GM08714 (cell line): Measurements from ENCODE around the gene LINC01488.

Experiments used
- H3K4me3 ChIP-seq: fragments of 200-500 bp; sonication (Bioruptor generic); 2 replicates; pipeline ENCODE4 v1.5.1; 2014; ENCODE audit warnings: mild to moderate bottlenecking, low read length, inconsistent platforms
- ZNF274 ChIP-seq: IDR thresholded peaks from 2 replicates; pipeline ENCODE4 v1.6.1; 2012; ENCODE audit warnings: mild to moderate bottlenecking, low read depth, low read length

LINC01488 gene

DNA sequence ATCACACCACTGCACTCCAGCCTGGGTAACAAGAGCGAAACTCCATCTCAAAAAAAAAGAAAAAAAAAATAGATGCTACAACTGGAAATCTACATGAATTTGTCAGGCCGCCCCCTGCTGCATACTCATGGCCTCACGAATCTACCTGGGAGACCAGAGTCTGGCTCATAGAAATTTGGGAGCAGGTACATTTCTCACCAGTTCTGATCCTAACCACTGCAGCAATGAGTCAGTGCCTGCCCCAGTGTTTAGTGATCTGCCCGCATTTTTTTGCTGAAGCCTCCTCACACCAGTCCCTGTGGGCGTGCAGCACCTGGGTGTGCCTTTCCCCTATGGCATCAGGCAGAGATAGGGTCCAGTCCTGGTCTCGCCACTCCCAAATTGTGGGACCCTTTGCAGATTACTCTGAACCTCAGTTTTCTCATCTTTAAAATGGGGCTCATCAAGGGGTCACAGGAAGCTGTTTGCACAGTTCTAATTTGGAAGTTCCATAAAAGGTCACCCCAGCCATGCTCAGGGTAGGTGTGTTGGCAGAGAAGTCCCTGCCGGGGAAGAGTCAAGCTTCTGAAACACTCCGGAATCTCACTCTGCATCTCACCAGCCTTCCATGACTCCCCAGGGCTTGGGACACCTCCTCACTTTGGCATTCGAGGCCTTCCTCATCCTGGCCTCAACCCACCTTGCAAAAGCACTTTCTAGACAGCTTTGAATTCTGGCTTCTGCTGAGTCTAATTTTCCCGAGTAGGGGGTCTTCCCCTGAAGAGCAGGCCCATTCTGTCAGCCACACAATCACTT lies 39.3 kb upstream of the LINC01488 start:
- no peak overlapping the region for H3K4me3 ChIP-seq
- TF ChIP-seq ZNF274 = no peak

DNA sequence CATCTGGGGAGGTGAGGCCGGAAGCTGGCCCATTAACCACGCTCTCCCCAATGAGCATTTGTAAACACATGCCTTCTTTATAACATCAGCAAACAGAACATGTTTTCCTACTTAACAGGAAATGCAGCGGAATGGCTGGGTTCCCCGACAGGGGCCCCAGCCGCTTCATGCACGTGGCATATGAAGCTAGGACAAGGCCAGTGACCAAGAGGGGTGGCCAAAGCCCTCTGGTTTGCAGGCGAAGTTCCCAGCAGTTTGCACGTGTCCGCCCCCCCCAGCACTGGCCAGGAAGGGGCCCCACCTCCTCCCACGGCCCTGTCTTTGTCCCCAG lies 38.7 kb upstream of the LINC01488 start:
- H3K4me3 ChIP-seq = no peak overlapping the region
- no peak for TF ChIP-seq ZNF274

DNA sequence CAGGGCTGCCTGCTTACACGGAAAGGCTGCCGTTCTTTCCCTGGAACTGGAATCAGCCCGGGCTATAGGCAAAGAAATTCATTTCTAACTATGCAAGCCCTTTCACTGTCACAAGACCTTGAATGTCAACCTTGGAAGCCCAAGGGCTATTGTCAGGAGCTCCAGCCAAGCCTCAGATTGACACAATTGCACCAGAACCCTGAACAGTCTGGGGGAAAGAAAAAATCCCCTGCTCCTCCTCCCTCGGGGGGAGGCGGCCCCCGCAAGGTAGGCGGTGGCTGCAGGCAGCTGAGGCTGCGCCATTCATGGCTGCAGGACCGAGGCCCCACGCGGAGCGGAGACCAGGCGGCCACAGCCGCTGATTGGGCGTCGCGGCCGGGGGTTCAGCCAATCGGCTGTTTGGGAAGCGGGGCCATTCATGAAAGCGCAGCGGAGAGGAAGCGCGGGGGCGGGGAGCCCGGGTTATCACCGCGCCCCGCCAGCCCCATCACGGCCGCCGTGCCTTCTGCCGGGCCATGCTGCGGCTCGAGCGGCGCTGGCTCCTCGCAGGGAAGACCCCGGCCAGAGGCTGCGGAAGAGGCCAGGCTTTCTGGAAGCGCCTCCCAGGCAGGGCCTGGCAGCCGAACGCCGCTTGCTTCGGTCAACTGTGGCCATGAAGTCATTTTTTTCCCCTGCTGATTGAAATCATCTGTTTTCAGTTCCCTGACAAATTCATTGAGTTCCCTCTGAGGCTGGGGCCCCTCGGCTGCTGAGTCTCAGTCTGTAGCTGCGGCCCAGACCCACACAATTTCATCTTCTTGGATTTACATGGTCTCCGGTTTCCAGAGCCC lies 38.1 kb upstream of the LINC01488 start:
- no peak for TF ChIP-seq ZNF274
- H3K4me3 ChIP-seq = no peak overlapping the region; the same call in 1 of the 2 replicates

DNA sequence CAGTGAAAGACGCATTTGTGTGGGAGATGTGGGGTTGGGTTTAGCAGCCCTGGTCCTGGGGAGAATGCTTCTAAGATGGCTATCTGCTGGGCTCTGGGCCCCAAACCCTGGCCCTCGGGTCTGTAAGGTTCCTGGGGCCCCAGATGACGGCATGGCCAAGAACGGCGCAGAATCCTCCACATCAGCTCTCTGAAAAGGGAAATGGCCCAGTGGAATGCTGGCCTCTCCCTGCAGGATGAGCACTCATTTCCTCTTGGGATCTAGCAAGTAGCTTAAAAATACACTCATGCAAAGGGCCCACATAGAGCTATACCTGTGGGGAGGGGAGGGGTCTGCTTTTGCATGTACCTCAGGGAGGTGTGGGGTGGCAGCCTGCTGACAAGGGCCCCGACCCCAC lies 37.5 kb upstream of the LINC01488 start:
- H3K4me3 ChIP-seq = no peak overlapping the region

DNA sequence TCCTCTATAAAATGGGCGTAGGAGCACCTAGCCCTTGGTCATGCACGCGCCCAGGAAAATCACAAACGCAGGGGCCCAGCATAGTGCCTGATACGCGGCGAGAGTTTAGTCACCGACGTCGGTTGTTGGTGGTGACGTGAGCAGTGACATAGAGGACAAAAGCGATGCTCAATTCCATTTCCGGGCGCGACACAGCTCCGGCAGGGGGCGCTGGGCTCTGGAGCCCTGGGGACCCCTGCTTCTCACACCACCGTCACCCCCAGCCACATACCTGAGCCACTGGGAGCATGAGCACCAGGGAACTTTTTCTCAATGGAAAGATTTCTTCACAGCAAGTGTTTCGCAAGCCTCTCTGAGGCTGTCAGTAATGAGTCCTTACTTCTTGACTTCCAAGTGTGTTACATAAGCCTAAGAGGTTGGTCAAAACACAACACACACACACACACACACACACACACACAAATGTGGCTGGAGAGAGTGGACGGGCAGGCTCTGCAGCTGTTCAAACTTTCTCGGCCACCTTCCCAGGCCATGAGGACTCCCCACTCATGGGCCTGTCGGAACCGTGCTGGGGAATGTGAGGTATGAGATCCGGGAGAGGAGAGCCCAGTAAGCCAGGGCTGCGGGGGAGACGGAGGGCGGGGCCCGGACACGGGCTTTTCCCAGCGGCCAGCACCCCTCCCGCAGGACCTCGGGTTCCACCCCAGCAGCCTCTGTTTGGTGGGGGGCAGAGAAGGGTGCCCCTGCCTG lies 36.9 kb upstream of the LINC01488 start:
- no peak overlapping the region for H3K4me3 ChIP-seq
- TF ChIP-seq ZNF274 = no peak

More for the DNA sequence above, 37.5 kb upstream of the LINC01488 start:
- TF ChIP-seq ZNF274 = no peak

DNA sequence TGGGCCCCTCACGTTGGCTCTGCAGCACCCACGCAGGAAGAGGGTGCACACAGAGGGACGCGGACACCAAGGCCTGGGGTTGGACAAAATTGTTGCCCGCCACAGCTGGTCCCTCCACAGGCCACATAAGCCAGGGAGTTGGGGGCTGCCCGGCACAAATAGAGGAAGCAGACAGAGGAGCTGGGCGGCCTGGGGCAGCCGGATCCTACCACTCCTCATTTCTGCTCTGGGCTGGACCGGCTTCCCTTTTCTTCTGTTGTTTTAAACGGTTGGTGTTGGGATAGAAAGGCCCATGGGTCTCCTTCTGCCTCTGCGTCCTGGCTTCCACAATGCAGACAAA lies 36.4 kb upstream of the LINC01488 start:
- H3K4me3 ChIP-seq = no peak overlapping the region
- TF ChIP-seq ZNF274 = no peak

DNA sequence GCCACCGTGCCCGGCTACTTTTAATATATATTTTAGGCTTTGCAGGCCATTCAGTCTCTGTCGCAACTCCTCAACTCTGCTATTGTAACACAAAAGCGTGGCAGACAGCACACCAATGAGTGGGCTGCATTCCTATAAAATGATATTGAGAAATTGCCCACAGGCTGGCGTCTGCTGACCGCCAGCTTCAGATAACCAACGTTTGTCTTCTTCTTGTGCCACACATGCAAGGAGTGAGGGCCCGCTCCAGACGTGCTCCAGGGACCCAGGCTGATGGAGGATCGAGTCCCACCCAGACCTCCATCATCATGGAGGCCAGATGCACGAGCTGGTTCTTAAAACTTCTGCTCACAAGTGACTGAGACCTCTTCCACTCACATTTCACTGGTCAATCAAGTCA lies 35.4 kb upstream of the LINC01488 start:
- TF ChIP-seq ZNF274 = no peak
- H3K4me3 ChIP-seq = no peak overlapping the region

DNA sequence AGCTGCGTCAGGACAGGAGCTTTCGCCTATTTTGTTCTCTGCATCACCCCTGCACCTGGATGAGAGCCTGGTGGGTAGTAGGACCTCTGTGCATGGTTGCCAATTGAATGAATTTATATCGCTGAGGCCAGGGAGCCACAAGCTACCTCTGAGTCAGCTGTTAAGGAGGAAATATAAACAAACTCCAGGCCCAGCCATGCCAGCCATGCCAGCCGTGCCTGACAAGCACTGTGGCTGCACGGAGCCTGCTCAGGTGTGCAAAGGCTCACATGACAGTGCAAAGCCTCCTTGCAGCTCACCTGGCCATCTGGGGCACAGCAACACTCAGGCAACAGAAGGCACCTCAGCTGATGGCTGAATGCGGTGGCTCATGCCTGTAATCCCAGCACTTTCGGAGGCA lies 33.7 kb upstream of the LINC01488 start:
- TF ChIP-seq ZNF274 = no peak
- no peak overlapping the region for H3K4me3 ChIP-seq

DNA sequence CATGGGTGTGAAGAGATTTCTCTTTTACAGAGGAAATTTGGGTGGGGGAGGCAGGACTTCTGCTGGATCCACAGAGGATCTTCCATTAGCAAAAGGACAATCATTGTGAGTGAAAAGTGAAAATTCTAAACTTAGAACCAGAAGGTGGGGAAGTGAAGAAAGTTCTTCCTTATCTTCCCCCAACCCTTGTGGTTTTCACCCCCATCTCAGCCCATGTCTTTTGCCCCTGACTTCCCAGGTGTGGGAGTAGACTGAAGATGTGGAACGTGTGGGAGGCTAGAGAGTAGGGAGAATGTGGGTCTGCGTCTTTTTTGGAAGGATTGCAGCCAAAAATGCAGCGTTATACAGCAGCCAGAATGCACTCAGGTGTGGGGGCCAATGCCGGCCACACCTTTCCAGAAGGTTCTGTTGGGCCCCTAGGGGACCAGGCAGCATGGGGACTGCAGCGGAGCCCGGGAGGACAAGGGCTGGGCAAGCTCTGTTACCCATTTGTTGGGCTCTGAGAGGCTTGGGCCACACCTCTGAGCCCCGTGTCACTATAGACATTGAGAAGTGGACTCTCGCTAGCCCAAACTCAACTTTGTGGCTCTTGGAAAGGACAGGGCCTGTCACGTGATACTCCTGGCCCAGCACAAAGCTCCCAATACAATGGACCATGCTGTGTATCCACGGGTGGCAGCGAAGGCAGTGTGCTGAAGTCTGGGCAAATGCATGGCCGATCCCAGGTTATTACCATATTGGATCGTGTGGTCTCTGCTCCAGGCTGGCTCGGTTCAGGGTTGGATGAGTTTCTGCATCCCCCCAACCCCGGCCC lies 32.8 kb upstream of the LINC01488 start:
- H3K4me3 ChIP-seq = no peak overlapping the region
- no peak for TF ChIP-seq ZNF274

DNA sequence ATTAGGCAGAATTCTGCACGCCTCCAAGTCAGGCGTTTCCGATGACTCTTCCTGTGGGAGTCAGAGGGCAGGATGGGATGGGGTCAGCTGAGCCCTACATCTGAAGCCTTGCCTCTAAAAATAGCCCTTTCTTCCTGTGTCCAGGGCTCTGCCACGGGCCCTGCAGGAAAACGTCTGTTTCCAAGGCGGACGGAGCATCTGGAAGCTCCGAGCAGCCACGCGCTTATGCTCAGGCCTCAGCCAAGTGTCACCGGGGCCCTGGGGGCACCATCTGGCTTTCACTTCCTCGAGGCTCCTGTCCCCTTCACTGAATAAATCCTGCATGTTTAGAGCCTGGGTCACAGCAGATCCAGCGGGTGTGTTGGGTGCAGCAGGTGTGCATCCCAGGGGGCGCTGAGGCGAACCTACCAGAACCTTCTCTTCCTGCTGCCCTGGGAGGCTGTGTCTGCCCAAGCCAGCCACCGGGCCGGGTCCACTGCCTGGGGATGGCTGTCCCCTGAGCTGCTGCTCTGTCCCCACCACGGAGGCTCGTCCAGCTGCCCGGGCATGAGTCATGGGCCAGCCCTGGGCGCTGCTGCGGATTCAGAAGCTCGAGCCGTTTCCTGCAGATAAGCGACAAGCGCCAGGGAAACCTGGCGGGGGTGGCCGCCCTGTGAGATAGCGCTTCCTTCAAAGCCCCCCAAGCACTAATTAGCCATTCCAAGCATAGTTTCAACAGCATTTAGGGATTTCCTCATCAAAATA lies 32.0 kb upstream of the LINC01488 start:
- TF ChIP-seq ZNF274 = no peak
- H3K4me3 ChIP-seq = no peak overlapping the region

DNA sequence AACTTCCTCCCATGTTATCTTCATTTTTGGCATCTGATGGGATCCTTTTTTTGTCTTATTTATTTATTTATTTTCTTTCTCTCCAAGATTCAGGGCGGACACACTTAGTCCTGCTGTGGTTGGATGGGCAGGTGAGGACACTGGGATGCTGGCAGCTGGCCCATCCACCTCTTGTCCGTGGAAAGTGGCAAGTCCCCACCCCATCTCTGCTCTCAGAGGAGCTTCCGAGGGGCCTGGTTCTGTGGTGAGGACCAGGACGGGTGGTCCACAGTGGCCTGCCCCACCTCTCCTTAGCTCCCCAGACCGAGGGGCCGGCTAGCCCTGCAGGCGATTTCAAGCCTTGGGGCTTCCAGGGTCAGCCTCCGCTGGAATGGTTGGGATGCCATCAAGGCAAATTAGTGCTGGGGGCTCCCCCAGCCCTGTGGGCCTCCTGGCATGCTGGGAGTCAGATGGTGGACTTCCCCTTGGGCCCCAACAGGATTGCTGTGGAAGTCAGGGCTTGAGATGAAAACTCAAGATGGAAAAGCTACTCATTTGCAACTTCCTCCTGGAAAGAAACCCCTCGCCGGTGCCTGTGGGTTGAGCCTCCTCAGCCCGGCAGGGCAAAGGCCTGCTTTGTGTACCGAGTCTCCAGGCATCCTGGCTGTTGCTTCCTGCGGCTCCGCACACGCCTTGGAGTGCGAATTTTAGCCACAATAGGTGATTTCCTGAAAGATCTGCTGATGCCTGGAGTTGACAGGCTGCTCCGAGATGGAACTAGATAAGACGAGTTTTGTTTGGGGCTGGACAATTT lies 31.2 kb upstream of the LINC01488 start:
- no peak overlapping the region for H3K4me3 ChIP-seq
- no peak for TF ChIP-seq ZNF274

DNA sequence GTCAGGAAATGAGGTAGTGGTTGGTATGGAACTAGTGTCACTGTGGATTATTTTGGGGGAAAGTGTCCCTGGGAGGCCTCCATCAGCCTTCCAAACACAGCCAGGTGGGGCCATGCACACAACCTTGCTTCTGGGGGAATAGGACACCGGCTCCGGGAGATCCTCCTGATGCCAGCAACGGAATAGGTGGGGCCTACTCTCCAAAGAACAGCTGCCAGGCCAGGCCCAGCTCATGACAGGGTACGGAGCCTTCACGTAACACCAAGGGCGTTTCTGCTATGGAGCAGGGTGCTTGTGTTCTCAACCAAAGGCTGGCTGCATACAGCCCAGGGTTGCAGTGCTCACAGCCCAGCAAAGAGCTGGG lies 30.6 kb upstream of the LINC01488 start:
- no peak for TF ChIP-seq ZNF274
- no peak overlapping the region for H3K4me3 ChIP-seq

DNA sequence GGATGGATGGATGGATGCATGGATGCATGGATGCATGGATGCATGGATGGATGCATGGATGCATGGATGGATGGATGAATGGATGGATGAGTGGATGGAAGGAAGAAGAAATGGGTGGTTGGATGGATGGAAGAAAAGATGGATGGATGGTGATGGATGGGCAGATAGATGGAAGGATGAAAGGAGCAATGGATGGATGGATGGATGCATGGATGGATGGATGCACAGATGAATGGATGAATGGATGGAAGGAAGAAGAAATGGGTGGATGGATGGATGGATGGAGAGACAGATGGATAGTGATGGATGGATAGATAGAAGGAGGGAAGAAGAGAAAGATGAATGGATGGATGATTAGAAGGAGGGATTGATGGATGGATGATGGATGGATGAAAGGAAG lies 30.2 kb upstream of the LINC01488 start:
- no peak overlapping the region for H3K4me3 ChIP-seq
- no peak for TF ChIP-seq ZNF274
